Right lobe of liver (tissue), 6 donors: ENCODE data around the gene RAN. TPM values are rescaled to one million over a fixed set of nuclear protein-coding genes. Genes with fewer than 3 reads are reported as not detected.

Experiments used
- ATAC-seq, 4 donors: fragments of 200-7000 bp; cut with Tn5 transposase; one replicate each; pipeline ENCODE4 v1.9.1; 2020; ENCODE audit warnings: mild to moderate bottlenecking in 4 of 4, moderate library complexity in 4 of 4
- DNase-seq, 3 donors: peaks; one replicate each; pipeline ENCODE4 v3.0.0-alpha.2; 2020
- H3K27ac ChIP-seq, 3 donors: fragments of 200-600 bp; one replicate each; pipeline ENCODE4 v1.8.0; 2022
- H3K27me3 ChIP-seq, 2 donors: fragments of 200-600 bp; one replicate each; pipeline ENCODE4 v1.8.0; 2022
- H3K36me3 ChIP-seq, 4 donors: fragments of 200-600 bp; sonication (generic) in 1 of 4; one replicate each; pipeline versions ENCODE4 v1.5.1 to v1.8.0; 2017 to 2022; ENCODE audit warnings: control low read depth in 1 of 4
- H3K4me1 ChIP-seq, 4 donors: fragments of 200-600 bp; sonication (generic) in 1 of 4; one replicate each; pipeline versions ENCODE4 v1.5.1 to v1.8.0; 2017 to 2022; ENCODE audit warnings: control low read depth in 1 of 4
- H3K4me3 ChIP-seq, 3 donors: fragments of 200-600 bp; one replicate each; pipeline ENCODE4 v1.8.0; 2022
- H3K9me3 ChIP-seq, 4 donors: fragments of 200-600 bp; sonication (generic) in 1 of 4; one replicate each; pipeline versions ENCODE4 v1.5.1 to v1.8.0; 2017 to 2022; ENCODE audit warnings: control low read depth in 1 of 4
- POLR2A ChIP-seq: fragments of 450-650 bp; IDR thresholded peaks from one replicate; pipeline ENCODE4 v1.6.1; 2017; ENCODE audit warnings: antibody characterized with exemption, mild to moderate bottlenecking
- WGBS: methylation state at CpG from one replicate; pipeline ENCODE4 v1.1.6; 2018; ENCODE audit warnings: low coverage, low lambda C conversion rate; ENCODE audit not compliant: insufficient coverage; ENCODE audit errors: missing lambda C conversion rate; 5-methylcytosine and 5-hydroxymethylcytosine counted together
- intact Hi-C, 2 donors: fragments of 100-400 bp; cut with DNase I; formaldehyde crosslinking; loops; one replicate each; pipeline versions ENCODE4 v1.11.2 to v1.14.1; 2022
- total RNA-seq, 6 experiments: library from RNA; depleted of rRNA in 2 of 6; stranded (reverse); fragments of >200 nt in 2 of 6; fragmentation: NEBNext Ultra II Directional in 3 of 6; extraction: Animal tissue kit (Norgen Biotek cat#: 25700) in 3 of 6; gene quantifications; one replicate each; pipeline versions ENCODE4 v1.1.0 to v1.2.4, GENCODE V29; 2016 to 2023
- TF ChIP-seq, protein P1 (sequence below), 4 donors: fragments of 200-600 bp in 3 of 4; fragments of 450-650 bp in 1 of 4; IDR thresholded peaks; one replicate each; pipeline versions ENCODE4 v1.5.1 to v1.8.0; 2016 to 2022; ENCODE audit warnings: antibody characterized with exemption in 4 of 4, mild to moderate bottlenecking in 2 of 4
- donor health status: DM: no; HTN: yes; CAD: no.
- donor health status: DM: no; HTN: no; CAD: no.
- donor health status: DM: no; HTN: no; CAD: no.
- donor health status: DM: no; HTN: yes; CAD: no.
- donor health status: DM: no; HTN: yes; CAD: no.

The RAN gene
- total RNA-seq, 6 experiments from 2014 or later = 136 to 220 (median 147) TPM

DNA sequence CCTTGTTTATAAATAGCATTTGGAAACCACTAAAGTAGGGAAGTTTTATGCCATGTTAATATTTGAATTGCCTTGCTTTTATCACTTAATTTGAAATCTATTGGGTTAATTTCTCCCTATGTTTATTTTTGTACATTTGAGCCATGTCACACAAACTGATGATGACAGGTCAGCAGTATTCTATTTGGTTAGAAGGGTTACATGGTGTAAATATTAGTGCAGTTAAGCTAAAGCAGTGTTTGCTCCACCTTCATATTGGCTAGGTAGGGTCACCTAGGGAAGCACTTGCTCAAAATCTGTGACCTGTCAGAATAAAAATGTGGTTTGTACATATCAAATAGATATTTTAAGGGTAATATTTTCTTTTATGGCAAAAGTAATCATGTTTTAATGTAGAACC lies 4.4 kb downstream of the RAN start:
- Histone ChIP-seq H3K27ac (no peak overlapping the region), H3K4me1 (peaks cover 0 to 23% (median 10%) of the 10 kb centered on the region in 4 donors), H3K36me3 (peaks cover 7 to 39% (median 23%) of the 10 kb centered on the region in 4 donors), H3K9me3 (no peaks in the 10 kb centered on the region), H3K27me3 (no peaks in the 10 kb centered on the region), H3K4me3 (no peak overlapping the region)
- intact Hi-C loops = no loop called here
- DNase-seq (no peak), ATAC-seq (peak in 1 of 4 donors; percentile 31)
- TF ChIP-seq, protein P1, sequence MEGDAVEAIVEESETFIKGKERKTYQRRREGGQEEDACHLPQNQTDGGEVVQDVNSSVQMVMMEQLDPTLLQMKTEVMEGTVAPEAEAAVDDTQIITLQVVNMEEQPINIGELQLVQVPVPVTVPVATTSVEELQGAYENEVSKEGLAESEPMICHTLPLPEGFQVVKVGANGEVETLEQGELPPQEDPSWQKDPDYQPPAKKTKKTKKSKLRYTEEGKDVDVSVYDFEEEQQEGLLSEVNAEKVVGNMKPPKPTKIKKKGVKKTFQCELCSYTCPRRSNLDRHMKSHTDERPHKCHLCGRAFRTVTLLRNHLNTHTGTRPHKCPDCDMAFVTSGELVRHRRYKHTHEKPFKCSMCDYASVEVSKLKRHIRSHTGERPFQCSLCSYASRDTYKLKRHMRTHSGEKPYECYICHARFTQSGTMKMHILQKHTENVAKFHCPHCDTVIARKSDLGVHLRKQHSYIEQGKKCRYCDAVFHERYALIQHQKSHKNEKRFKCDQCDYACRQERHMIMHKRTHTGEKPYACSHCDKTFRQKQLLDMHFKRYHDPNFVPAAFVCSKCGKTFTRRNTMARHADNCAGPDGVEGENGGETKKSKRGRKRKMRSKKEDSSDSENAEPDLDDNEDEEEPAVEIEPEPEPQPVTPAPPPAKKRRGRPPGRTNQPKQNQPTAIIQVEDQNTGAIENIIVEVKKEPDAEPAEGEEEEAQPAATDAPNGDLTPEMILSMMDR (IDR thresholded peaks at IDR 0.05) = no peak
- TF ChIP-seq POLR2A = no peak

DNA sequence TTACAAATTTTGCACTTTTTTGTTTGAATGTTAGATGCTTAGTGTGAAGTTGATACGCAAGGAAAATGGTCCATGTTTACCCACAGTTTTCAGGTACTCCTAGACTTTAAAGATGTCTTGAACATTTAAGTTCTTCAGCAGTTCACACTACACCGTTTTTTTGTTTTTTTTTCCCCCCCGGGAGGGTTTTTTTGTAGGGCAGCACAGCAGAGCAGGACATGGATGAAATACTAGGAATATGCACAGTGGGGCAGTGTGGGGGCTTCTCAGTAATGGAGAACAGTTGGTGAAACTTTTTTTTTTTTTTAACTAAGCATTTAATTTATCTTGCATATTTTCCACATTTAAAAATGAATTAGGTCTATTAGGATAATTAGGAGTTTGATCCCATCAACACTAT lies 4.9 kb downstream of the RAN start:
- H3K27me3 ChIP-seq = no peaks in the 10 kb centered on the region
- H3K4me1 ChIP-seq = peaks cover 0 to 23% (median 9%) of the 10 kb centered on the region in 4 donors
- DNase-seq (no peak), ATAC-seq (no peak)
- peaks cover 7 to 39% (median 23%) of the 10 kb centered on the region in 4 donors for H3K36me3 ChIP-seq
- no peak for TF ChIP-seq POLR2A
- TF ChIP-seq, protein P1 (IDR thresholded peaks at IDR 0.05) = no peak
- intact Hi-C loops = no loop called here
- no peak overlapping the region for H3K27ac ChIP-seq
- 51% methylated on average over 3 of the region's 3 CpGs for whole genome bisulfite sequencing
- no peaks in the 10 kb centered on the region for H3K9me3 ChIP-seq
- no peak overlapping the region for H3K4me3 ChIP-seq

DNA sequence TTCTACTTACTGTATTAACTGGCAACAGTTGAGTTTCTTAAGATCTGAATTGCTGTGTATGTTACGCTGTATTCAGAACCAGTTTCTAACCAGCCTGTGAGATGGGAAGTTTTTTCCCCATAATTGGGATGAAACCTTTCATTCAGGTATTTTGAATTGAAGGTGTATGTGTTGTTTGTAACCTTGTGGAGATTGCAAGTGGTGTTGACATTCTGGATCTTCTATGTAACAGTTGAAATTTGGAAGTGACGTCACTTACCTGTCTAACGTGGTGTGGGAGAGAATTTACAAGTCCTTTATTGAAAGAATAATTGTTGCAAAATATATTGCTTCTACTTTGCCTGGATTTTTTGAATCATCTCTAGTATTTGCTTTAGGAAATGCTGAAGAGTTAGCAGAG lies 5.5 kb downstream of the RAN start:
- ATAC-seq = no peak
- Histone ChIP-seq H3K4me1 (peaks cover 0 to 23% (median 9%) of the 10 kb centered on the region in 4 donors), H3K27me3 (no peaks in the 10 kb centered on the region), H3K36me3 (peaks cover 7 to 39% (median 23%) of the 10 kb centered on the region in 4 donors), H3K27ac (no peak overlapping the region), H3K9me3 (no peaks in the 10 kb centered on the region), H3K4me3 (no peak overlapping the region)
- 58% methylated on average over 3 of the region's 3 CpGs for WGBS
- intact Hi-C loops = no loop called here
- no peak for DNase-seq
- TF ChIP-seq, protein P1 (IDR thresholded peaks at IDR 0.05) = no peak
- TF ChIP-seq POLR2A = no peak

DNA sequence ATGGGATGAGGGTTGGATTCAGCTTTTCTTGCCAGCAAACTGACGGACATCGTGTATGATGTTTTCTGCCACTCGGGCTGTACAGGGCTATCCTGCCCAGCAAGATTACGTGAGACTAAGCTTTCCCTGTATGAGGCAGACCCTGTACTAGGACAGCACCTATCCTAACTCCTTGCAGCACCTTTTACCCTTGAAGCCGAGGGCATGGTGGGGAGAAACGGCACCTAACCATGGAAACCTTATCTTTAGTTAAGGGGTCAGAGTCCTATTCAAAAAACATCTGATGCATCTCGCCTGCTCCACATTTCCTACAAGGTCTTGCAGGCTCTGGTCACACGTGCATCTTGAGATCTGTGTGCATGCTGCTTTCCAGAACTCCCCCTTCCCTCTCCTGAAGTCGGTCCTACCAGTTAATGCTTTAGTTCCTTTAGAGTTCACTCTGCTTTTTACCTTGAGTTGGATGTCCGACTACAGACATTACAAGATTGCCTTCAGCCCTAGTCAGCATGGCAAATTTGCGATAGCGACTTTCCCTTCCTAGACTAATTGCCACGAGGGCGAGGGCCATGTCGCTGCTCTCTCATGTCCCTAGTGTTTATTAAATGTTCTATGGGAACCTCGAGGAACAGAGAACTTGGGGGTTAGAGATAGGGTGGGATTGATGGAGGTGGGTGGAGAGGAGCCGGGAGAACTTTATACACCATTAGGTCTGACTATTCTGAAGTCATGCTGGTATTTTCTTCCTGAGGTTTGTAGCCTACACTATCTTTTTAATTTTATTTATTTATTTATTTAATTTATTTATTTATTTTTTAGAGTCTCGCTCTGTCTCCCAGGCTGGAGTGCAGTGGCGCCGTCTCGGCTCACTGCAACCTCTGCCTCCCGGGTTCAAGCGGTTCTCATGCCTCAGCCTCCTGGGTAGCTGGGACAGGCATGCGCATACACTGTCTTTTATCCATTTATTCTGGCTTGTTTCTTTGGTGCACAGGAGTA lies 6.6 kb downstream of the RAN start:
- DNase-seq (no peak), ATAC-seq (peak in 2 of 4 donors; percentile 11 to 31)
- Histone ChIP-seq H3K36me3 (peaks cover 7 to 33% (median 20%) of the 10 kb centered on the region in 4 donors), H3K27me3 (no peaks in the 10 kb centered on the region), H3K4me3 (no peak overlapping the region), H3K27ac (no peak overlapping the region), H3K9me3 (no peaks in the 10 kb centered on the region), H3K4me1 (peaks cover 0 to 17% (median 6%) of the 10 kb centered on the region in 4 donors)
- intact Hi-C loops = no loop called here
- TF ChIP-seq, protein P1 (IDR thresholded peaks at IDR 0.05) = no peak
- no peak for TF ChIP-seq POLR2A
- 70% methylated on average over 23 of the region's 24 CpGs for WGBS
